Stimulated activated CD4-positive, alpha-beta T cell treated with anti-CD3 and anti-CD28 coated beads, Interleukin-1b, Interleukin-23, amount 100 ng/mL, for 4 hours (primary cell): Measurements from ENCODE around the gene CCDC158.
"Not testable (repeated sequence)": the region's sequence is repeated elsewhere in the genome, so short reads cannot be mapped to it uniquely, and the experiment has no call there.

Experiments
- DNase-seq, 2 donors: peaks; one replicate each; pipeline ENCODE4 v3.0.0-alpha.2; 2020; ENCODE audit warnings: low read depth in 2 of 2

The CCDC158 gene

GRCh38 chr4:76430519-76431388 lies 9.8 kb upstream of the CCDC158 start:
- DNase-seq, result no peak

GRCh38 chr4:76429636-76430035 lies 8.7 kb upstream of the CCDC158 start:
- no peak for DNase-seq

- no peak for DNase-seq
These were observed 5.3 kb upstream of the CCDC158 start for GRCh38 chr4:76426272-76426671.

- not testable (repeated sequence) for DNase-seq
These were observed 2.2 kb upstream of the CCDC158 start for GRCh38 chr4:76423159-76423558.

GRCh38 chr4:76420188-76420761 lies 666 bp downstream of the CCDC158 start:
- no peak for DNase-seq

- DNase-seq, result no peak
These were observed 10.3 kb downstream of the CCDC158 start for GRCh38 chr4:76410636-76411035.

GRCh38 chr4:76407440-76408119 lies 13.4 kb downstream of the CCDC158 start:
- no peak for DNase-seq

GRCh38 chr4:76406081-76406480 lies 14.9 kb downstream of the CCDC158 start:
- no peak for DNase-seq

GRCh38 chr4:76401654-76402053 lies 19.3 kb downstream of the CCDC158 start:
- no peak for DNase-seq

GRCh38 chr4:76388160-76388908 lies 32.6 kb downstream of the CCDC158 start:
- no peak for DNase-seq

- DNase-seq, result no peak
These were observed 34.2 kb downstream of the CCDC158 start for GRCh38 chr4:76386566-76387305.

GRCh38 chr4:76385974-76386373 lies 35.0 kb downstream of the CCDC158 start:
- DNase-seq, result no peak

- DNase-seq, result no peak
These were observed 36.9 kb downstream of the CCDC158 start for GRCh38 chr4:76384052-76384451.

GRCh38 chr4:76383001-76383400 lies 37.9 kb downstream of the CCDC158 start:
- no peak for DNase-seq

- DNase-seq, result no peak
These were observed 39.0 kb downstream of the CCDC158 start for GRCh38 chr4:76381986-76382385.

GRCh38 chr4:76380561-76380960 lies 40.4 kb downstream of the CCDC158 start:
- DNase-seq, result no peak

GRCh38 chr4:76377911-76378310 lies 43.0 kb downstream of the CCDC158 start:
- peak; percentile 9 to 26 for DNase-seq

- no peak for DNase-seq
These were observed 43.5 kb downstream of the CCDC158 start for GRCh38 chr4:76377481-76377901.

- no peak for DNase-seq
These were observed 44.4 kb downstream of the CCDC158 start for GRCh38 chr4:76376534-76376933.

- no peak for DNase-seq
These were observed 45.2 kb downstream of the CCDC158 start for GRCh38 chr4:76375703-76376102.

- DNase-seq, result no peak
These were observed 46.1 kb downstream of the CCDC158 start for GRCh38 chr4:76374798-76375197.
